Stimulated activated CD8-positive, alpha-beta memory T cell treated with anti-CD3 and anti-CD28 coated beads, Interleukin-7, amount 100 ng/mL, for 48 hours (primary cell): ENCODE data around the gene KAT5.
"Not testable (repeated sequence)": the region's sequence is repeated elsewhere in the genome, so short reads cannot be mapped to it uniquely, and the experiment has no call there.

ENCODE experiments used
- DNase-seq, 2 donors: peaks; one replicate each; pipeline ENCODE4 v3.0.0-alpha.2; 2020; ENCODE audit warnings: low read depth in 1 of 2; ENCODE audit errors: extremely low read depth in 1 of 2

KAT5 gene

DNA sequence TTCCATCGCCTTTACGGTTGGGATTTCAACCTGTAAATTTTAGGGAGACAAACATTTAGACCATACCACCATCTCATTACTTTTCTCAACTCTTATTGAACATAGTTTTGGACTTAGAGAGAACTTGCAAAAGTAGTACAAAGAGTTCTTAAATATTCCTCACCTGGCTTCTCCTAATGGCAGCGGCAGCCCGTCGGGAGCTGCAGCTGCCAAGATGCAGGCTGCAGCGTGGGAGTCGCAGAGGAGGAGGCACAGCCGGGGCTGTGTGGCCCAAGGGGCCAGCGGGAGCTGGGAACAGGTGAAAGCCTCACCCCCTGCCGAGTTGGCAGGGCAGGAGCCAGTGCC is 31.6 kb downstream of the KAT5 start:
- DNase-seq = no peak

DNA sequence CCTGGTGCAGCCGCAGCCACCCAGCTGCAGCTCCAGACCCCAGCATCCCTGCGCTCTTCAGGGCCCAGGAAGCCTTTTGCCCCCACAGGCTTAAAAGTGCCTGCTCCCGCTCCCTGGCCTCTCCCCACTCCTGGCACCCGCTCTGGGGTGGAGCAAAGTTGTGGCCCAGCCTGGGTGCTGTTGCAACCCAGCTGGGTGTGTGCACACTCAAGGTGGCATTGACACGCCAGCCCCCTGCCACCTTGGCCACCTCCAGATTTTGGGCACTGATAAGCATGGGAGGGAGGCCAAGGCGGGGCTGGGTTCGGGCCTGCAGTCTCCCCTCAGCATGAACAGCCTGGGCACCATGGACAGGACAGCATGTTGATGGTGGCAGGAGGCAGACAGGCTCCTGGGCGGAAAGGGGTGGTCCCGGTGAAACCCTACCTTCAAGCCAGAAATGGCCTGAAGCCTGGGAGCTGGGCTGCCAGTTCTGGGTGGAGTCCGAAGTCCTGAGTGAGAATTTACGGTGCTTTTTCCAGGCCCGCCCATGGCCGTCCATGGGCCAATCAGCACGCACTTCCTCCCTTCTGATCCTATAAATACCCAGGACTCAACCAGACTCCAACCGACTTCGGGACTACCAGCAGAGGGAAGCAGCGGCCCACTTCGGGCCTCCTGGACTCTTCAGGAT is 32.1 kb downstream of the KAT5 start:
- no peak for DNase-seq

DNA sequence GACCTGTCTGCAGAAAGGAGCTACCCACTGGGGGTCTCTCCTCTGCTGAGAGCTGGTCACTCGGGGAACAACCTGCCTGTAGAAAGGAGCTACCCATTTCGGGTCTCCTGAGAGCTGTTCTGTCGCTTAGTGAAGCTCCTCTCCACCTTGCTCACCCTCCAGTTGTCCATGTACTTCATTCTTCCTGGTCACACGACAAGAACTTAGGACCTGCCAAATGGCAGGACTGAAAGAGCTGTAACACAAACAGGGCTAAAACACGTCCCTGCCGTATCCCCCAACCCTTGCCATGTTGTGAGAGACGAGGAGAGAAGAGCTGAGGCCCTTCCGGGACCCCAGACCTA is 32.6 kb downstream of the KAT5 start:
- DNase-seq = no peak

DNA sequence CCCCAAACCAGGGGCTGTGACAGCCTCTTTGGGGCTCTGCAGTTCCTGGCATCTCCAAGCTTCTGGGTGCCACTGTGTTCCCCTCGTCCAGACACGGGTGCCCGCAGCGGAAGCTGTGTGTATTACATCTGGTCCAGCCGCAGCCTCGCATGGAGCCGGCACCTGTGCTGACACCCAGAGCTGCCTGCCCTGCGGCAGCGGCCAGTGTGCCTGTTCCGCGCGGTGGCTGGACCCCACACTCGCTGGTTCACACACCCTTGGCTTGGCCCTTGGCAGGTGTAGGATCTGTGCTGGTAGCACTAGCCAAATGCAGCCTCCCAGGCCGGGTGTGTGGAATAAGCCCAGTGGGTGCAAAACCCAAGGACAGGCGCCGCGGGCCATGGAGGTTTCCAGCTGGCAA is 33.0 kb downstream of the KAT5 start:
- no peak for DNase-seq

DNA sequence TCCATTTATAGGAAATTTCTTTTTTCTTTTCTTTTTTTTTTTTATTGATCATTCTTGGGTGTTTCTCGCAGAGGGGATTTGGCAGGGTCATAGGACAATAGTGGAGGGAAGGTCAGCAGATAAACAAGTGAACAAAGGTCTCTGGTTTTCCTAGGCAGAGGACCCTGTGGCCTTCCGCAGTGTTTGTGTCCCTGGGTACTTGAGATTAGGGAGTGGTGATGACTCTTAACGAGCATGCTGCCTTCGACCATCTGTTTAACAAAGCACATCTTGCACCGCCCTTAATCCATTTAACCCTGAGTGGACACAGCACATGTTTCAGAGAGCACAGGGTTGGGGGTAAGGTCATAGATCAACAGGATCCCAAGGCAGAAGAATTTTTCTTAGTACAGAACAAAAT is 50.1 kb downstream of the KAT5 start:
- DNase-seq = not testable (repeated sequence)

DNA sequence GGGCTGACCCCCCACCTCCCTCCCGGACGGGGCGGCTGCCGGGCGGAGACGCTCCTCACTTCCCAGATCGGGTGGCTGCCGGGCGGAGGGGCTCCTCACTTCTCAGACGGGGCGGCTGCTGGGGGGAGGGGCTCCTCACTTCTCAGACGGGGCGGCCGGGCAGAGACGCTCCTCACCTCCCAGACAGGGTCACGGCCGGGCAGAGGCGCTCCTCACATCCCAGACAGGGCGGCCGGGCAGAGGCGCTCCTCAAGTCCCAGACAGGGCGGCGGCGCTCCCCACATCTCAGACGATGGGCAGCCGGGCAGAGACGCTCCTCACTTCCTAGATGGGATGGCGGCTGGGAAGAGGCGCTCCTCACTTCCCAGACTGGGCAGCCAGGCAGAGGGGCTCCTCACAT is 50.8 kb downstream of the KAT5 start:
- not testable (repeated sequence) for DNase-seq

DNA sequence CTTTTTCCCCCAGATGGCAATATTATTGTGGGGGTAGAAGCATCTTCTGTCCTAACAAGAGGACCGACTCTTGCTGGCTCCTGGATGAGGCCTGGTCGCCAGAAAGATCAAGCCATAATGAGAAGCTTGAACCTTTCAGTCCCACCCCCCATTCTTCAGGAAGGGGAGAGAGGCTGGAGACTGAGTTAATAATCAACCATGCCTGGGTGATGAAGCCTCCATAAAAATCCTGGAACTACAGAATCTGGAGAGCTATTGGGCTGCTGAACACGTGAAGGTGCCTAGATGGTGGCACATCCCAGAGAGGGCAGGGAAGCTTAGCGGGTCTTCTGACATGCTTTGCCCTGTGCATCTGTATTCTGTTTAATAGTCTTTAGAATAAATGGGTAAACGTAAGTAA is 52.4 kb downstream of the KAT5 start:
- DNase-seq = no peak

DNA sequence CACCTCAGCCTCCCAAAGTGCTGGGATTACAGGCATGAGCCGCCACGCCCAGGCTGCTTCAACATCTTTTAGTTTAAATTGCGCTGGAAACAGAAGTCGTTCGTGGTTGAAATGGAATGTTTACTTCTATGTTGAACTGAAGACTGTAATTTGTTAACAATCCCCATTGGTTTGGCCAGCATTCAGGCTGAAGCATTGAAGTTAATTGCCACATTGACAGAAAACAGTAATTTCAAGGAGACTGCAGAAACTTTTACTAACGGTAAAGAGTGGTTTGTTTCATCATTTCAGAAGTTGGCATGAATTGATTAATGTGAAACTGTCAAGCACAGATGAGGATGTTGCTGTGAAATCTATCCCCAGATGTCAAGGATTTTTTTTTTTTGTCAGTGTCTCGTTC is 54.5 kb downstream of the KAT5 start:
- no peak for DNase-seq

DNA sequence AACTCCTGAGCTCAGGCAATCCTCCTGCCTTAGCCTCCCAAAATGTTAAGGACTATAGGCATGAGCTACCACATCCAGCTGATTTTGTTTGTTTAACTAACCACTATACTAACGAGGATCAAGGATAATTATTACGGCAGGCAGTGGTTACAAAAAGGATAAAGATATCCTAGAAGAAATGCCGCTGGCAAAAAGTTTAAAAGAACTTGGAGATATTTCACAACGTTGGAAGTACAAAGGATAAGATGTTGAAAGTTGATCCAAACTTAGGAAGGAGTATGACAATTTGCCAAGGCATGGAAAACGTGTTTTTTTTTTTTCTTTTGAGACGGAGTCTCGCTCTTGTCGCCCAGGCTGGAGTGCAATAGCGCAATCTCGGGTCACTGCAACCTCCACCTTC is 55.4 kb downstream of the KAT5 start:
- DNase-seq = no peak

DNA sequence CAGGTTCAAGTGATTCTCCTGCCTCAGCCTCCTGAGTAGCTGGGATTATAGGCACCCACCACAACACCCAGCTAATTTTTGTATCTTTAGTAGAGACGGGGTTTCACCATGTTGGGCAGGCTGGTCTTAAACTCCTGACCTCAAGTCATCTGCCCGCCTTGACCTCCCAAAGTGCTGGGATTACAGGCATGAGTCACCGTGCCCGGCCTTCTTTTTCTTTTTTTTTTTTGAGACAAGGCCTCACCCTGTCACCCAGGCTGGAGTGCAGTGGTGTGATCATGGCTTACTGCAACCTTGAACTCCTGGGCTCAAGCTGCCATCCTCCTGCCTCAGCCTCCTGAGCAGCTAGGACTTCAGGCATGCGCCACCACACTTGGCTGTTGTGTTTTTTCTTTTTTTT is 55.8 kb downstream of the KAT5 start:
- DNase-seq = not testable (repeated sequence)
